DMS53 (cell line): Measurements from ENCODE around the gene LY86.

Experiments used
- DNase-seq: peaks from one replicate; lab custom pipeline; 2025; lab: John Stamatoyannopoulos, UW

The LY86 gene

DNA sequence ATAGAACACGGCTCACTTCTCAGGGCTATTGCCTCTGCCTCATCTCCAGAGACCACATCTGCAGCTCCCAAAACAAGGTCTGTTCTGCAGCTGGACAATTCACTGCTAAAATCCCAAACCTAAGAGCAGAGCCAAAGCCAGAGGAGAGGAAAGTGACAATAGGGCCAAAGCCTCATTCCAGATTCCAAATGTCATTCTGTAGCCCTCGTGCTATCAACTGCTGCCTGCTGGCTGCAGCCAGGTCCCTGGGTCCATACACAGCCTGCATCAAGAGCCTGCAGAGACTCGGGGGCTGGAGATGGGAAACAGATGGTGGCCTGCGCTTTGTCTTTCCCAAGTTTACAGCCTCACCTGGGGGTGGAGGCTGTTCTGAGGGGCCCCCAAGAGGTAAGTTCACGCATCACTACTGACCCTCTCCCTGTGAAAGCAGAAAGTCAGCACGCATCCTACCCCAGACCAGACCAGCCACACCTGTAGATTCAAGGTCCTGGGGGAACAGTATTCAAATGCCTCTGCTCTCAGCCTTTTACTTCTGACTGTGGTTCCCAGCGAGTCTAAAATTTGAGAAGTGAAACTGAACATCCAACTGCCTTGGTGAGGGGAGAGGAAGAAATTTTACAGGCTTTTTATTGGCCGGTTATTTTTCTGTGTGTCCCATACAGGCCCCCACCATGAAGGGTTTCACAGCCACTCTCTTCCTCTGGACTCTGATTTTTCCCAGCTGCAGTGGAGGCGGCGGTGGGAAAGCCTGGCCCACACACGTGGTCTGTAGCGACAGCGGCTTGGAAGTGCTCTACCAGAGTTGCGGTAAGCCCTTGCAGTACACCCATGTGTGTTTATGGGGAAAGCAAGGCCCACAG is at the start of gene LY86:
Gene LY86, plus strand, starts transcription at position 657 of the 860 bp plus-strand sequence. Its CDS starts 15 bp downstream, at position 672.
- no peak for DNase-seq

DNA sequence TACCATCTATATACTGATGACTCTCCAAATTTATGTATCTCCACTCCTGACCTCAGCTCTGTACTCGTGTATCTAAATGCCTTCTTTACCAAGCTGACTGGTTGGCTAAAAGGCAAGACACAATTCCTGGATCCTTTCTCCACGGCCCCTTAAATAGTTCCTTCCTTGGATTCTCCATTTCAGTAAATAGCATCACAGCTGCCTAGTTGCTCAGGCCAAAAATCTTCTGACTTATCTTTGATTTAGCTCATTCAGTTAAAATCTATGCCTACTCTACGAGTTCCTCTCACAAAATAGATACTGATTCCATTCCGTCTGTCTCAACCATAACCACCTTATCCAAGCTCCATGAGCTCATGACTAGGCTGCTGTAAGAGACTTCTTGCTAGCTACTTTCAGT is 49.5 kb upstream of the LY86 start:
- no peak for DNase-seq

DNA sequence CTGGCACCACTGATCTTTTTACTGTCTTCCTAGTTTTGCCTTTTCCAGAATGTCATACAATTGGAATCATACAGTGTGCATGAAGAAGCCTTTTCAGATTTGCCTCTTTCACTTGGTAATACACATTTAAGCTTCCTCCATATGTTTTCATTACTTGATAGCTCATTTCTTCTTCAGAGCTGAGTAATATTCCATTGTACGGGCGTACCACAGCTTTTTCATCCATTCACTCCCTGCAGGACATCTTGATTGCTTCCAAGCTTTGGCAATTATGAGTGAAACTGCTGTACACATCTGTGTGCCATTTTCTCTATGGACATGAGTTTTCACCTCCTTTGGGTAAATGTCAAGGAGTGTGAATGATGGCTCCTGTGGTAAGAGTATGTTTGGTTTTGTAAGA is 46.2 kb upstream of the LY86 start:
- DNase-seq = no peak

- DNase-seq = no peak
These were observed 45.2 kb upstream of the LY86 start for GRCh38 chr6:6543181-6543879.

GRCh38 chr6:6545616-6546317 is 42.8 kb upstream of the LY86 start:
- no peak for DNase-seq

DNA sequence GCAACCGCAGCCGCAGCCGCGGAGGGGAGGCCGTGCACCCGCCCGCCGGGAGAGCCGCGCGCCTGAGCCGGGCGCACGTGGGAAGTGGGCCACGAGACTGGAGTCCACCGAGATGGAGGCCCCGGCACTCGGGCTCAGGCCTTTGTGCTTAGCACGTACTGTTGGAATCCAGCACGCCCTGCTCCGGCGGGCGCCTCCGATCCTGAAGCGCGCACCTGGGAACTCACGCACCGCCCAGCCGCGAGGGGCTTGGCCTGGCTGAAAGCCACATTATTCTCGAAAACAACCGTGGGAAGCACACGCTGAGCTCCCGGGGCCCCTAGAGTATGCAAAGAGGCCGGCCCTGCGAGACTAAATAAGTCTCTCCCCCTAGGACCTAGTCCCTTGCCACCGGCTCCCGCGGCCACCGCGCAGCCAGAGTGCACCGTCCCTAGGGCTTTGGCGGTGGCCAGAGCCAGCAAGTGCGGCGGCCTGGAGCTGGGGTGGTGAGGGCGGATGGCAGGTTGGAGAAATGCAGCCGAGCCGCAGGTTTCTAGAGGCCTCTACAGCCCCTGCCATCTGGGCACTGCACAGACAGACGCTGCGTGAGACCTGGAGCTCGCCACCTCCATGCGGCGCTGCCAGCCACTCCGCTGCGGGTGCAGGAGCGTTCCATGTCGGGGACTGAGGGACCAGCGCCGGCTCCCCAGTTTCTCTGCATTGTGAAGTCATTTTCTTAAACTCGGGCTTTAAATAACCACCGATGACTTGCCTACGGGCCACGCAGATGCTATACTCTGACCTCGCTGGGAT is 42.0 kb upstream of the LY86 start:
- DNase-seq = peak; percentile 82

GRCh38 chr6:6547110-6547879 is 41.2 kb upstream of the LY86 start:
- DNase-seq = peak; percentile 87

DNA sequence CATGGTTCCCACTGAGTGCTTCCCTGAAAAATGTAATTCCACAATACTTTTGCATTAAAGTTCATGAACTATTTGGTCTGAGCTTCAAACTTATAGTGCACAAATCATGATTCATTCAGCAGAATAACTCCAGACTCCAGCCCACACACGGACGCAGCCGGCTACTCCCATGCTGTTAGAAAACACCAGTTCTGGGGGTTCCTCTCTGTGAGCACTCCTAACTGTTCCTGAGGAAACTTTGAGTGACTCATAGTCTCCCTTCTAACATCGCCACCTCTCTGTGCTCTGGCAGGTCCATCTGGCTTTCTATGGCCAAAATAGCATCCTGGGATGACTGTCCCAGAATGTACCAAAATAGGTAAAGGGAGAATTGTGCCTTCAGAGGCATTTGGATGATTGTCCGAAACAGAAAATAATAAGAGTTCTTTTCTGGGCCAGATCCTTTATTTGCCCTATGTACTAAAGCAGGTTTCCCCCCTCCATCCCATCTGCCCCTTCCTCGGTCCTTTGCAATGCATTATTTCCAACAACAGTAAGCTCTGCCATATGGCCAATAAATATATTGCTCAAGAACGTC is 32.3 kb upstream of the LY86 start:
- no peak for DNase-seq

DNA sequence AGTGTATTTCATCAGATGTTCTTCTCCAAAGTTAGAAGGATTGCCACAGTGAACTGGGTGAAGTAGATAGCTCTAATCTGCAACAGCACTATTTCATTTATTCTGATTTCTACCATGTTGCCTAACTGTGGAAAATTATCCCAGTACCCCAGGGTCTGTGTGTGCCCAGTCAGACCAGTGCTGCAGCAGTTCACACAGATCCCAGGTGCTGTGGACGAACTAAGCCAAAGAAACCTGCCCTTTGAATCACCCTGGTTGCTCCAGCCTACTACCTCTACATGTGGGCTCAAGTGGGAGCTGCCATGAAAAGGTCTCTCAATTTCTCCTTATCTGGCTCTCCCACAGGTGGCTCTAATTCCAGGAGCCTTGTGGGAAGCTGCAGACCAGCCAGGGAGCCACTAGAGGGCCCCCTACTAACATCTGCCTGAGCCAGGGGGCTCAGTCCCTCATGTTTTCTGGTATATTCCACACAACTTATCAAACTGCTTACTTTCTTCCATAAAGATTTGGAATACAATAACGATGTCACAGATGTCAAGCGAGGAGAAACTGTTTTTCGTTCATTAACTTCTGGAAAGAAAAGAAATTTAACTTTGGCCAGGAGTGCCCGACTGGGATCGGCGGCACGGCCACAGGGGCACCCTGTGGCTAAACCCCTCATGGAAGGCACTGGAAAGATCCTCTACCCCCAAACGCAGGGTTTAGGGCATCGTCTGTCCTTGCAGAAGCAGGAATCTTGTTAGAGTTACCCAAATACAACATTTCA is 31.6 kb upstream of the LY86 start:
- DNase-seq = peak; percentile 71

DNA sequence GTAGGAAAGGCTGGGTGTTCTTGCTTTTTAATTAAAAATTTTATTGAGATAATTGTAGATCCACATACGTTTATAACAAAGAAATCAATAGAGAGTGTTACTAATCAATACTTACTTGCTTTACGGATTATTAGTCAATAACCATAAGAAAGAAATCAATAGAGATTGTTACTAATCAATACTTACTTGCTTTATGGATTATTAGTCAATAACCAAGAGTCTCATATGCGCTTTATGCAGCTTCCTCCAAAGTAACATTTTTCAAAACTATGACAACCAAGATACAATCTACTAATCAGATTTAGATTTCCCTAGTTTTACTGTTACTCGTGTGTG is 31.0 kb upstream of the LY86 start:
- DNase-seq = no peak

DNA sequence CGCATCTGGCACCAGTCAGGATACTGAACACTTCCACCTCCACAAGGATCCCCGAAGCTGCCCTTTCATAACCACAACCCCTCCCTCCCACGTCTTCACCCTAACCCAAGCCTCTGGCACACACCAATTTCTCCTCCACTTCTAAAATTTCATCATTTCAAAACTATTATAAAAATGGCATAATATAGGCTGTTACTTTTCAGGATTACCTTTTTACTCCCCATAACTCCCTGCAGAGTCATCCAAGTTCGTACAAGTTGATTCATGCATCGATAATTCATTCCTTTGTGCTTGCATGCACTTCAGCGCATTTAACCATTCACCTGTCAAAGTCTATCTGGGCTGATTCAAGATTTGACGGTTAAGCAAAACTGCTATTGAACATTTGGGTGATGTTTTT is 30.6 kb upstream of the LY86 start:
- no peak for DNase-seq

DNA sequence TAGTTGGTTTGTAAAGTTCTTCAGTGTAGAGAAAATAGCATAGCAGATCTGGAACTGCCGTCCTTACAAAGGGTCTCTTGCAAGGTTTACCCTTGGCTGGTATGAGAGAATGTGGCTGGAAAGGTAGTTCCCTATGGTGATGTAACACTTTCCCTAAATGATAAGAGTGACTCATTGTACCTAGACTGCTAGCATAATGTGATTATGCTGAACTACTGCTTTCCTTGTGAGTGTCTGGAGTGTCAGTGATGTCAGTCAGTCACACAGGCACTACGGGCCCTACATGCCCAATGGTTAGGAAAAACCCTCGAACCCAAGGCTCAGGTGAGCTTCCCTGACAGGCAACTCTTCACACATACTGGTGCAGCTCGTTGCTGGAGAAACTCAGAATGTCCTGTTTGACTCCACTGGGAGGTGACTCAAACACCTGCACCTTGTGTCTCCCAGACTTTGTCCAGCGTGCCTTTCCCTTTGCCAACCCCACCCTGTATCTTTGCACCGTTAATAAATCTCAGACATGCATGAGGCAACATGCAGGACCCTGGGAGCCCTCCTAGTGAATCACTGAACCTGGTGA is 28.4 kb upstream of the LY86 start:
- DNase-seq = no peak

DNA sequence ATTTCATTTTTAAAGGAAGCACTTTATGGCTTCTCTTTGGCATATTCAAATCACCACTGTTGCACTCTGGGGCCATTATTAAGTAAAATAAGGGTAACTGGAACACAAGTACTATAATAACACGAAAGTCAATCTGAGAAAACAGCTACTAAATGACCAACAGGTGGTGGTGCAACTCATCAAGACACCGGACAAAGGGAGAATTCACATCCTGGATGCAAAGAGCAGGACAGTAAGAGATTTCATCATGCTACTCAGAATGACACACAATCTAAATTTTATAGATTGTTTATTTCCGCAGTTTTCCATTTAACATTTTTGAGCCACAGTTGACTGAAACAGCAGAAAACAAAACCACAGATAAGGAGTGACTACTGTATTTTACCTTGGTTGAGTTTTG is 27.6 kb upstream of the LY86 start:
- DNase-seq = peak; percentile 30

- no peak for DNase-seq
These were observed 24.4 kb upstream of the LY86 start for GRCh38 chr6:6564154-6564553.

GRCh38 chr6:6565069-6565468 is 23.5 kb upstream of the LY86 start:
- no peak for DNase-seq

- DNase-seq = no peak
These were observed 23.0 kb upstream of the LY86 start for GRCh38 chr6:6565488-6565887.

DNA sequence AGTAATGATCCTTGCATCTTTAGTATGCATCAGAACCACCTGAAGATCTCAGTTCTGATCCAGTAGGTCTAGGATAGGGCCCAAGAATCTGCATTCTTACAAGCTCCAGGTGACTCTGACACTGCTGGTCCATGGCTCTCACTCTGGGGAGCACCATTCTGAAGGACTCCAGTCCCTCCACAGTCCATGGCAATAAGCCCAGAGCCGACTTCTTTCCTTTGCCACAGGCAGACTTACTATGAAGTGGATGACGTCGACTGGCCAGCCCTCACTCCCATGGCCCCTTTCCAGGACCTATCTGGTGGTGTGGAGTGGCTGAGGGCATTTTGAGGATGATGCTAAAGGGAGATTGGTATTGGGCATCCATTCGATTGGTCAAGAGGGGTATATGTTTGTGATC is 21.8 kb upstream of the LY86 start:
- DNase-seq = no peak

- peak; percentile 35 for DNase-seq
These were observed 19.3 kb upstream of the LY86 start for GRCh38 chr6:6569096-6569810.

DNA sequence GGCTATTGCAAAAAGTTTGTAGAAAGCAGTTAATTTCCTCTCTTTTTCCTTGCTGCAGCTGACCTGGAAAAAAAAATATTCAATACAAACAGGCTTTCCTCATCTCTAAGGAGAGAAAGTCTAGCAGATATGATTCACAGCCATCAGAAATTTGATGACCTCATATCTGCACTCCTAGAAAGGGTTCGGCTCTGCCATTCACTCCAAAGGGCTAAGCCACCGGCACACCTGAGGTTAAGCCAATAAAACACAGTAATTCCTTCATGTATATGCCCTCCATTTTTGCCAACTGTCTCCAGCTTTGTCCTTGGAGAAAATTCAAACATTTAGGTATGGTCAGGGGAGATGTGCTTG is 18.7 kb upstream of the LY86 start:
- peak; percentile 36 for DNase-seq
